T-helper 2 cell treated with Interferon-gamma antibody and Interleukin-4, amounts not matched to agents 5 μg/mL and 100 μg/mL, for 36 hours (primary cell): ENCODE data around the gene CEP135.

Experiments
- DNase-seq: peaks from one replicate; pipeline ENCODE4 v3.0.0; 2021; ENCODE audit warnings: low spot score
- H3K27ac Mint-ChIP-seq: one replicate; pipeline ENCODE4 v1.8.0; 2021; ENCODE audit warnings: mild to moderate bottlenecking, mixed read lengths
- H3K27me3 Mint-ChIP-seq: one replicate; pipeline ENCODE4 v1.8.0; 2021; ENCODE audit warnings: low read depth, mixed read lengths
- H3K36me3 Mint-ChIP-seq: one replicate; pipeline ENCODE4 v1.8.0; 2021; ENCODE audit warnings: low read depth, mixed read lengths
- H3K4me1 Mint-ChIP-seq: one replicate; pipeline ENCODE4 v1.8.0; 2021; ENCODE audit warnings: low read depth, mixed read lengths
- H3K4me3 Mint-ChIP-seq: one replicate; pipeline ENCODE4 v1.8.0; 2022; ENCODE audit warnings: mild to moderate bottlenecking, moderate library complexity, mixed read lengths
- H3K9me3 Mint-ChIP-seq: one replicate; pipeline ENCODE4 v1.8.0; 2021; ENCODE audit warnings: mixed read lengths

Gene CEP135, protein sequence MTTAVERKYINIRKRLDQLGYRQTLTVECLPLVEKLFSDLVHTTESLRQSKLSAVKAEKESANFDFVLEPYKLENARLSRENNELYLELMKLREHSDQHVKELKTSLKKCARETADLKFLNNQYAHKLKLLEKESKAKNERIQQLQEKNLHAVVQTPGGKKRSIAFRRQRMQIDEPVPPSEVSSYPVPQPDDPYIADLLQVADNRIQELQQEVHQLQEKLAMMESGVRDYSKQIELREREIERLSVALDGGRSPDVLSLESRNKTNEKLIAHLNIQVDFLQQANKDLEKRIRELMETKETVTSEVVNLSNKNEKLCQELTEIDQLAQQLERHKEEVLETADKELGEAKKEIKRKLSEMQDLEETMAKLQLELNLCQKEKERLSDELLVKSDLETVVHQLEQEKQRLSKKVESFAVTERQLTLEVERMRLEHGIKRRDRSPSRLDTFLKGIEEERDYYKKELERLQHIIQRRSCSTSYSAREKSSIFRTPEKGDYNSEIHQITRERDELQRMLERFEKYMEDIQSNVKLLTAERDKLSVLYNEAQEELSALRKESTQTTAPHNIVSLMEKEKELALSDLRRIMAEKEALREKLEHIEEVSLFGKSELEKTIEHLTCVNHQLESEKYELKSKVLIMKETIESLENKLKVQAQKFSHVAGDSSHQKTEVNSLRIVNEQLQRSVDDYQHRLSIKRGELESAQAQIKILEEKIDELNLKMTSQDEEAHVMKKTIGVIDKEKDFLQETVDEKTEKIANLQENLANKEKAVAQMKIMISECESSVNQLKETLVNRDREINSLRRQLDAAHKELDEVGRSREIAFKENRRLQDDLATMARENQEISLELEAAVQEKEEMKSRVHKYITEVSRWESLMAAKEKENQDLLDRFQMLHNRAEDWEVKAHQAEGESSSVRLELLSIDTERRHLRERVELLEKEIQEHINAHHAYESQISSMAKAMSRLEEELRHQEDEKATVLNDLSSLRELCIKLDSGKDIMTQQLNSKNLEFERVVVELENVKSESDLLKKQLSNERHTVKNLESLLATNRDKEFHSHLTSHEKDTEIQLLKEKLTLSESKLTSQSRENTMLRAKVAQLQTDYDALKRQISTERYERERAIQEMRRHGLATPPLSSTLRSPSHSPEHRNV

DNA sequence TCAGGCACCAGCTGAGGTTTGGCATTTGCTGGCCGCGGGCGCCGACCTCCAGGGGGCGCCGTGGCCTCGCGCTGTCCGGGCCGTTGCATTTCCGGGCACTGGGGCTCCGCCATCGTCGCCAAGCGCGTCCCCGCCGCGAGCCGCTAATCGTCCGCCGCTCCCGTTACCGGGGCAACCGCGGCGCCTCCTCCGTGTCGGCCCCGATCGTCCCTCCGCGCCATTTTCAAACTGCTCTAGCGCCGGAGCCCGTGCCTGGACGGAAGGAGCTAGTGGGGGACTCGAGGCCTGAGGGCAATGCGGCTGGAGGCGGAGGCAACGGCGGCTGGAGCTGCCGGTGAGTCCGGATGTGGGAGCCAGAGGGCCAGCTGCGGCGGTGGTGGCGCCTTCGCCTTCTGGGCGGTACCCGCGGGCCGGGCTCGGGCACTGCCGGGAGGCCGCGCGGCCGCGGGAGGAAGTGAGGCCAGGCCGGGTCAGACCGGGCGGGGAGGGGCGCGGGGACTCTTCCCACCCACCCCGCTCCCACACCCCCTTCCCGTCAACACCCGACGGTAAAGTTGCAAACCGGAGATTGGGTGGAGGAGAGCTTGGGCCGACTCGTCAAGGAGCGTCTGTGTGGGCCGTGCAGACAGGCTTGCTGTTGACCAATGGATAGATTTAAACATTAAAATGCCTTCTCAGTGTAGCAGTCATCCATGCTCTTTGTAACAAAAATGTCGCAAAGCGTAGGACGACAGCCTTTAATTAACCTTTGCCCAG, at the start of gene CEP135:
TSS of gene CEP135 (plus strand) at position 220 of the 756 bp plus-strand sequence. CDS start 3,186 bp downstream, outside the sequence.
- H3K4me1 Mint-ChIP-seq, result peaks cover 40% of the 10 kb centered on the region
- DNase-seq, result peak; percentile 95
- peaks cover 4% of the 10 kb centered on the region for H3K9me3 Mint-ChIP-seq
- H3K4me3 Mint-ChIP-seq, result peak within 1 kb of the TSS; percentile 85
- no peaks in the 10 kb centered on the region for H3K27me3 Mint-ChIP-seq
- peaks cover 14% of the 10 kb centered on the region for H3K36me3 Mint-ChIP-seq
- H3K27ac Mint-ChIP-seq, result peak within 1 kb of the TSS; percentile 86

DNA sequence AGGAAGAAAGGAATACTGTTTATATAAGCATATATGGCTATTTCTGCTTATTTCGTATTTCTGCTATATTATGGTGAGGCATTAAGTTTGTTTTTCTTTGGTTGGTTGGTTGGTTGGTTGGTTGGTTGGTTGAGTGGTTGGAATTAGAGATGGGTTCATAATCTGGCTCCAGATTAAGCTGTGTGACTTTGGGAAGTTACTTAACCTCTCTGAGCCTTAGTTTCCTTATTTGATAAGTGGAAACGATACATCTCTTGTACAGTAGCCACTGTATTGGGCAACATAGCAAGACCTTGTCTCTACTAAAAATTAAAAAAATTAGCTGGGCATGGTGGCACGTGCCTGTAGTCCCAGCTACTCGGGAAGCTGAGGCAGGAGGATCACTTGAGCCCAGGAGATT, 46.1 kb upstream of the CEP135 start:
- Mint-ChIP-seq H3K27me3 (no peaks in the 10 kb centered on the region), H3K4me1 (peaks cover 9% of the 10 kb centered on the region), H3K27ac (no peak overlapping the region), H3K36me3 (peaks cover 36% of the 10 kb centered on the region), H3K9me3 (no peaks in the 10 kb centered on the region), H3K4me3 (no peak overlapping the region)
- no peak for DNase-seq

DNA sequence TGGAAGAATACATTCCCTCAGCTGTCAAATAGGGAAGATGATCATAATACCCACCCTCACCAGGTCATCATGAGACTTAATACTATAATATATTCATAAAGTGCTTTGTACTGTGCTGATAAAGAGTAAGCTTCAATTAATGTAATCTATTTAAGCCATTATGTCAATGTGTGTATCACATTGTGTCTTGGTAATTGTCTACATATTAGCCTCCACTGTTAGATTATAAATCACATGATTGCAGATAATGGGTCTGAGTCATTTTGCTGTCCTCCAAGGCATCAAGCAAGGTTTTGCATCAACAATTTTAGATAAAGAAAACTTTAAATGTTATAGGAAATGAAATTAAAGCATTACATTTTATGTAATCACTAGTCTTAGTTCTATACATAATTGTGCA, 45.2 kb upstream of the CEP135 start:
- no peak overlapping the region for H3K27ac Mint-ChIP-seq
- no peaks in the 10 kb centered on the region for H3K9me3 Mint-ChIP-seq
- no peak overlapping the region for H3K4me3 Mint-ChIP-seq
- peaks cover 10% of the 10 kb centered on the region for H3K4me1 Mint-ChIP-seq
- DNase-seq, result no peak
- peaks cover 36% of the 10 kb centered on the region for H3K36me3 Mint-ChIP-seq
- H3K27me3 Mint-ChIP-seq, result no peaks in the 10 kb centered on the region

DNA sequence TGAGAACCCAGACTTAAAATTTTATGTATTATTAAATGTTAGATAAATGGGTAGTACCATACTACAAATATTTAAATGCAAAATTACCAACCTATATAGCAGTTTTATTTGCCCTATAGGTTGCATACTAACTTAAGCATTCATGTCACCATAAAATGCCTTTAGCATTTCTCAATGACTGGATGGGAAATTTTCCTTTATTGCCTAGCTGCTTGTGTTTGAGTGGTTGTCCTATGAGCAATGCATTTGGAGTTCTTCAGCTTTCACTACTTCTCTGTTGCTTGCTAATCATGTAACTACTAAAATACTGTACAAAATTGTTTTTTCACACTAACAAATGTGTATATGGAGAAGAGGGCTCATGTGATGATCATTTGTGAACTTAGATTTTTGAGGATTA, 44.2 kb upstream of the CEP135 start:
- no peak for DNase-seq
- H3K27ac Mint-ChIP-seq, result no peak overlapping the region

DNA sequence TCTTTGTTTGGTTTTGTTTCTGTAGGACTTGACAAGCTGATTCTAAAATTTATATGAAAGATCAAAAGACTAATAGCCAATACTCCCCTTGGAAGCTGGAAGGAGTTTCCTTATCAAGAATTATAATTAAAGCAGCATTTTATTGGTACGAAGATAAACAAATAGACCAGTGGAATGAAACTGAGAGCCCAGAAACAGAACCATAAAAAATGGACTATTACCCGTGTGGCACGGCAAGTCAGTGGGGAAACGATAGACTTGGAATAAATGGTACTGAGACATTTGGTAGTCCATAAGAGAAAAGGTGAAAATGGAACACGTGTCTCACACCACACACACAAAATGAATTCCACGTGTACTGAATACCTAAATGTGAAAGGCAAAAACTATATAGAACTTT, 42.4 kb upstream of the CEP135 start:
- H3K4me3 Mint-ChIP-seq, result no peak overlapping the region
- H3K27me3 Mint-ChIP-seq, result no peaks in the 10 kb centered on the region
- H3K36me3 Mint-ChIP-seq, result peaks cover 27% of the 10 kb centered on the region
- H3K27ac Mint-ChIP-seq, result no peak overlapping the region
- peaks cover 10% of the 10 kb centered on the region for H3K4me1 Mint-ChIP-seq
- no peaks in the 10 kb centered on the region for H3K9me3 Mint-ChIP-seq
- no peak for DNase-seq

More for the DNA sequence above, 44.2 kb upstream of the CEP135 start:
- no peaks in the 10 kb centered on the region for H3K27me3 Mint-ChIP-seq
- no peak overlapping the region for H3K4me3 Mint-ChIP-seq
- H3K36me3 Mint-ChIP-seq, result peaks cover 36% of the 10 kb centered on the region
- no peaks in the 10 kb centered on the region for H3K9me3 Mint-ChIP-seq
- peaks cover 10% of the 10 kb centered on the region for H3K4me1 Mint-ChIP-seq

DNA sequence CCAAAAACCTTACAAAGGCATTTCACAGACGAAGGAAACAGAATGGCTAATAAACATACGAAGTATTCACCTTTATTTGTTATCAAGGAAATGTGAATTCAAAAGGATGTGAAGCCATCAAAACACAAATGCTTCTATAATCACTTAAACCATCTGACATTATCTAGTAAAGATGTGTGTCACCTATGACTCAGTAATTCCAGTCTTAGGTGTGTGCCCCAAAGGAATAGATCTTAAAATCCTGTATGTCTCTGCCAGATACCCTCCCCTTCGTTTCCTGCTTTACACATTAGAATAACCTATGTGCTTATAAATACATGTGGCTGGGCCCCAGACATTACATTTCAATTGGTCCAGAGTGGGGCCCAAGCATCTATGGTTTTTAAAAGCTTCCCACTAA, 41.8 kb upstream of the CEP135 start:
- Mint-ChIP-seq H3K27me3 (no peaks in the 10 kb centered on the region), H3K27ac (no peak overlapping the region), H3K4me1 (peaks cover 10% of the 10 kb centered on the region), H3K36me3 (peaks cover 27% of the 10 kb centered on the region), H3K4me3 (peak overlapping the region; percentile 64), H3K9me3 (no peaks in the 10 kb centered on the region)
- DNase-seq, result peak; percentile 6

DNA sequence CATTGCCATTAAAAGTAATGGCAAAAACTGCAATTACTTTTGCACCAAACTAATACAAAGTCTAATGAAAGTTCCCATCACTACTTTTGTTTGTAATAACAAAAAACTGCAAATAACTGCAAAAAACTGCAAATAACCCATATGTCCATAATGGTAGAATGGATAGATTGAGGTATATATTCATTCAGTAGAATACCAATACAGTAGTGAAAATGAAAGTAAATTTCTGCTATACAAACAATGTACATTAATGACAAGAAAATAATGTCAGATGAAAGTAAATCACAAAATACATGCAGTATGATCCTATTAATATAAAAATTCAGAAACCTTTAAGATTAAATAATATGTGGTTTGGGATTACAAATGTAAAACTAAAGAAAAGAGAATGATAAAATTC, 41.3 kb upstream of the CEP135 start:
- Mint-ChIP-seq H3K27ac (peak overlapping the region; percentile 27), H3K27me3 (no peaks in the 10 kb centered on the region), H3K36me3 (peaks cover 24% of the 10 kb centered on the region), H3K9me3 (no peaks in the 10 kb centered on the region), H3K4me3 (peak overlapping the region; percentile 64), H3K4me1 (peaks cover 10% of the 10 kb centered on the region)
- no peak for DNase-seq

DNA sequence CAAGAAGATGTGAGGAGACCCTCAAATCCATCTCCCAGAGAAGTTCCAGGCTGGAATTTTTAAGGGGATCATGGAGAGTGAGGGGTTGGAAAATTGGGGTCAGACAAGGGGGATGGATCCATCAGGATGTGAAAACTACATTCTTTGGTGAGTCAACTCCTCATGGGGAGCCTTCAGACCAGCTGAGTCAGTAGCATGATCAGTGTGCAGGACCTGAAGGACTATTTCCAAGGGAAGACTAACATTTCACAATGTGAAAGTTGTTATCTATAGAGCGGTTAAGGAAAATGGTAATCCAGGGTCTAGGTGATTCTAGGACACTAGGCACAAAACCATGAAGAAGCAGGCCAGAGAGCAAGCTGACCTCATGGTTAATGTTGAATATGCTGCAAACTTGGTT, 38.6 kb upstream of the CEP135 start:
- Mint-ChIP-seq H3K4me1 (peaks cover 10% of the 10 kb centered on the region), H3K9me3 (no peaks in the 10 kb centered on the region), H3K27ac (no peak overlapping the region), H3K4me3 (no peak overlapping the region), H3K27me3 (no peaks in the 10 kb centered on the region), H3K36me3 (peaks cover 8% of the 10 kb centered on the region)
- DNase-seq, result no peak

DNA sequence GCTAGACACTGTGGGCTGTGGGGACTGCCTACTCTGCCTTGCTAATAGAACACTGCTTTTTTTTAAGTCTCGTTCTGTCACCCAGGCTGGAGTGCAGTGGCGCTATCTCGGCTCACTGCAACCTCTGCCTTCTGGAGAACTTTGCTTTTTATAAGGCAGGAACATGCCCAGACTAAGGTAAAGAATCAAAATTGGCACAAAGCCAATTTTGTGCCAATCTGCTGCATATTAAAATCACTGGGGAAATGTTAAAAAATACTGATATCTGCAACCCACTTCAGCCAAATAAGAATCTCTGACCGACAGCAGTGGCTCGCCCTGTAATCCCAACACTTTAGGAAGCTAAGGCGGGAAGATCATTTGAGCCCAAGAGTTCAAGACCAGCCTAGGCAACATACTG, 36.5 kb upstream of the CEP135 start:
- no peaks in the 10 kb centered on the region for H3K27me3 Mint-ChIP-seq
- no peak overlapping the region for H3K4me3 Mint-ChIP-seq
- H3K27ac Mint-ChIP-seq, result no peak overlapping the region
- DNase-seq, result no peak
- H3K4me1 Mint-ChIP-seq, result peaks cover 5% of the 10 kb centered on the region
- H3K36me3 Mint-ChIP-seq, result no peaks in the 10 kb centered on the region
- H3K9me3 Mint-ChIP-seq, result no peaks in the 10 kb centered on the region

DNA sequence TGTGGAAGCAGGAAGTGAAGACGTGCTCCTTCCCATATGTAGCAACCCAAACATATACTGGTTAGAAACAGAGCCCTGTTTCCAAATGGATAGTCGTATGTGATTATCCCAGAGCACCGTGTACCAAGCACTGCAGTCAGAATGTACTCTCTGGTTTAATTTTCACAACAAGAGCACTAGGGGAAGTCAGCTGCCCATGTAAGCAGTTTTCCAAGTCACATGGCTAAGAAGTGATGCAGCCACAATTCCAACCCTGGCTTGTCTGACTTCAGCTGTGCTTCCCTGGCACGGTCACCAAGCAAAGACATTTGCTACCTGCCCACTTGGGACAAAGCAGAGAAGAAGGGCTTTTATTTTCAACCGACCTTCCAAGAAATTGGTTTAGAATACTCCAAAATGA, 28.2 kb upstream of the CEP135 start:
- Mint-ChIP-seq H3K4me1 (no peaks in the 10 kb centered on the region), H3K4me3 (no peak overlapping the region), H3K36me3 (no peaks in the 10 kb centered on the region), H3K27me3 (no peaks in the 10 kb centered on the region), H3K9me3 (no peaks in the 10 kb centered on the region), H3K27ac (no peak overlapping the region)
- DNase-seq, result no peak

DNA sequence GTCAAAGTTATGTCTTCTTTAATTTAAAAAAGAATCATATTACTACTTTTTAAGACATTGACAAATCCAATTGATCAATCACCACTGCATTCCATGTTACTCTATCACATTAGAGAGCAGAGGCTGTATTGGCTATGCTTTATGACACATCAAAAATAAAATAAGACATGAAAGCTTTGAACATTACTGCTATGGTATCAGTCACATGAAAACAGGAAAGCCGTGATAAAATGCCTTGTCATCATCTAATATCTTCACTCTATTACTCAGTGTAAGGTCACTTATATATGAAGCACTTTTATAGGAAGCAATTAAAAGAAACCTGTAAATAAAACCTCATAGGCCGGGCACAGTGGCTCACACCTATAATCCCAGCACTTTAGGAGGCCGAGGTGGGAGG, 27.7 kb upstream of the CEP135 start:
- no peak for DNase-seq

DNA sequence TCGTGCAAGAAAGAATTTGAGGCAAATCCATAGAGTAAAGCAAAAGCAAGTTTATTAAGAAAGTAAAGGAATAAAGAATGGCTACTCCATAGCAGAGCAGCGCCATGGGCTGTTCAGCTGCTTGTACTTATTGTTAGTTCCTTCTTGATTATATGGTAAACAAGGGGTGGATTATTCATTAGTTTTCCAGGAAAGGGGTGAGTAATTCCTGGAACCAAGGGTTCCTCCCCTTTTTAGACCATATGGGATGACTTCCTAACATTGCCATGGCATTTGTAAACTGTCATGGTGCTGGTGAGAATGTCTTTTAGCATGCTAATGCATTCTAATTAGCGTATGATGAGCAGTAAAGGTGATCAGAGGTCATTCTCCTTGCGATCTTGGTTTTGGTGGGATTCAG, 23.5 kb upstream of the CEP135 start:
- Mint-ChIP-seq H3K27me3 (no peaks in the 10 kb centered on the region), H3K4me1 (no peaks in the 10 kb centered on the region), H3K4me3 (no peak overlapping the region), H3K27ac (no peak overlapping the region), H3K9me3 (no peaks in the 10 kb centered on the region), H3K36me3 (no peaks in the 10 kb centered on the region)
- no peak for DNase-seq

More for the DNA sequence above, 27.7 kb upstream of the CEP135 start:
- Mint-ChIP-seq H3K27me3 (no peaks in the 10 kb centered on the region), H3K36me3 (no peaks in the 10 kb centered on the region), H3K4me1 (no peaks in the 10 kb centered on the region), H3K27ac (no peak overlapping the region), H3K4me3 (no peak overlapping the region), H3K9me3 (no peaks in the 10 kb centered on the region)

DNA sequence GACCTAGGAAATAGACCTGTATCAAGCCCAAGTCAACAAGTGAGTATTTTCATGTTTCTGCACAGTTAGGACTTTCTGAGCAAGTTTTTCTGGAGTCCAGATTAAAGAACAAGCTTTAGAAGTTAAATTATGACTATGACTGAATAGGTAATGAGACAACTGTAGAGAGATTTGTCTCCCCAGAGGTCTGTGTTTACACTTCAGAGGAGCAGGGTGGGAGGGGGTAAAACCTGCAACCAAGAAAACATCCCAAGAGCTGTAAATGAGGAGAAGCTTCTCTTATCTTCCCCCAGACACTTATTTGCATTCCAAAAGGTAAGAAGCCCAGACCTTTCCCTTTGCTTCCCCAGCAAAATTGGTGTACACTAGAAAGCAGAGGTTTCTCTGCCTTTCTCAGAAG, 22.1 kb upstream of the CEP135 start:
- Mint-ChIP-seq H3K27ac (no peak overlapping the region), H3K4me3 (no peak overlapping the region)
- no peak for DNase-seq

More for the DNA sequence above, 22.1 kb upstream of the CEP135 start:
- no peaks in the 10 kb centered on the region for H3K27me3 Mint-ChIP-seq
- H3K36me3 Mint-ChIP-seq, result no peaks in the 10 kb centered on the region
- peaks cover 4% of the 10 kb centered on the region for H3K4me1 Mint-ChIP-seq
- H3K9me3 Mint-ChIP-seq, result no peaks in the 10 kb centered on the region
